Measurements from ENCODE around the gene GNAQ.
A peak's percentile ranks its signal among the peaks of the same experiment; 100 is the strongest.
"Not testable (repeated sequence)": the region's sequence is repeated elsewhere in the genome, so short reads cannot be mapped to it uniquely, and the experiment has no call there.

The GNAQ gene

GRCh38 chr9:77756449-77756848 lies 275.2 kb downstream of the GNAQ start:
- DNase-seq: no peak

- no peak for DNase-seq
Measured at GRCh38 chr9:77753180-77753579, 278.4 kb downstream of the GNAQ start.

DNA sequence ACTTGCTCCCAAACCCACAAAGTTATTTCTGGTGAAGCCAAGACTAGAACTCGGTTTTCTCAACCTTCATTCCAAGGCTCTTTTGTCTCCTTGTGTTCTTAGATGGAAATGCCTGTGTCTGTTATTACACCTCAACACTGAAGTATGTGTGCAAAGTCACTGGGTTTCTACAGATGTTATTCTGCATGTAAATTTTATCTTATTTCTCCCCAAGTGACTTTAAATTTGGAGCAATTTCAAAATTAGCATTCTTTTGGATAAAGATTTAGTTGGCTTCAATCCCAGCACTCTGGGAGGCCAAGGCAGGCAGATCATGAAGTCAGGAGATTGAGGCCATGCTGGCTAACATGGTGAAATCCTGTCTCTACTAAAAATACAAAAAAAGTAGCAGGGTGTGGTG lies 279.1 kb downstream of the GNAQ start:
- DNase-seq: no peak

GRCh38 chr9:77751341-77752091 lies 280.1 kb downstream of the GNAQ start:
- DNase-seq: peak; percentile 40

DNA sequence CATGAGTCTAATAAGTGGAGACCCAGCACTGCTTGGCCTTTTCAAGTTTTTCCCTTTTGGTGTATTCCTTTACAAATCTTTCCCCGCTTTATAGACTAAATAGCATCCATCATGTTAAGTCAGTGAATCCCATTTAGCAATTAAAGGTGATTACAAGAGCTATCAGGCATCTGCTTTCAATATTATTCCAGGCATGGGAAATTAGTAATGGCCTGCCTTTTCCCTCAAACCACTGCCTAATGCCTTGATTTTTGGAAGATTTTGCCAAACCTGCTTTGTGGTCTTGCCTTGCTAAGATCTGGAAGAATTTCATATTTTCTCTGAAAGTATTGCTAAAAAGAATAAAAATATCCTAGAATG lies 280.6 kb downstream of the GNAQ start:
- no peak for DNase-seq

DNA sequence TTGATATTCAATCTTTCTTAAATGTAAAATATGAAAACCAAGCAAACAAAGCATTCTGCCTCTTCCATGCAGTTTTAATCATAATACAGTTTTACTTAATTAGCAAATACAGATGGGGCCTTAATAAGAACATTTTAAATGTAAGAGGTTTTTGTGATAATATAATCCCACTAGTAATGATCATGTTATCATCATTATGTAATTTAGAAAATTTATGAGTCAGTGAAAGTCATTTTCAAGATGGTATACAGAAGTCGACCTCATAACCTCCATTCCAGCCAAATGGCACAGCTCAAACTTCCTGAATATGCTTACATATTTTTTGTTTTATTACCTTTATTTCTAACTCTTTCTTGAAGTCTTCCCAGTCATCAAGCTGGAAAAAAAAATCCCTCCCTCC lies 281.3 kb downstream of the GNAQ start:
- no peak for DNase-seq

DNA sequence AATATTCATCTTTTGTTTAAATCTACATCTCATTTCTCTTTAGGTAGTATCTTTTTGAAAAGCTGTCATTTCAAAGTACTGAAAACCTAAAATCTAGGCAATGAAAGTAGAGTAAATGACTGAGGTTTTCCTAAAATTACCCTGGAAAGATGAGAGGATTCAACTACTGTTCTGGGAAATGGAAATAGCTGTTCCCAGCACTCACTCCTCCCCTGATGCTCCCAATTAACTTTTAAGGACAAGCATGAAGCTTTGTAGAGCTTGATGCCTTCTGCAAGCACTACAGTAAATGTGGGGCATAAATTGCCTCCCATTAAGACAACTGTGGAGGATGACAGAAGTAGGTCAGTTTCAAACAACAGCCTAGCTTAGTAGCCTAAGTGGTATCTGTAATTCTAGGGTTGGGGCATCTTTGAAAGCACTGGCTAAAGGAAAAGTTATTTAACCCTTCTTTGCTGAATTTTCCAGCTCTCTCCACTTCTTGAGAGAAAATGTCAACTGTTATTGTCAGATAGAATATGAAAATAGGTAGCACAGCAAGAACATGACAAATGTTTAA lies 283.3 kb downstream of the GNAQ start:
- DNase-seq: no peak

- DNase-seq: no peak
Measured at GRCh38 chr9:77747163-77747562, 284.4 kb downstream of the GNAQ start.

GRCh38 chr9:77744841-77745430 lies 286.7 kb downstream of the GNAQ start:
- DNase-seq: no peak

DNA sequence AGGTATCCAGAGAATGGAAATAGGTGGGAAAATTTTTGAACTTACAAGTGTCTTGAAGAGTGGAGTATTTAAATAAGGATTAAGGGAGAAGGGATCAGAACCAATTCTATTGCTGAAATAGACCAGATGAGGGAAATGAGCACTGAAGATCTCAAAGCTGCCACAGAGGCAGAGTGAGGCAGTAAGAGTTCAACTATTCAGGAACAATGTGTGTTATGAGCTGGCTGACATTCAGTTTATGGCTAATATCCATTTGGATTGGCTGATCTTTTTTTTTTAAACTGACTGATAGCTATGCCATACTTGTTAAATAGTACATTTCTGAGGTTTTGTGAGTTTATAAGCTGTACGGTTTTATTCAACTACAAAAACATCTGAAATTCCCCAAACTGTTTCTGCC lies 288.2 kb downstream of the GNAQ start:
- DNase-seq: no peak

- no peak for DNase-seq
Measured at GRCh38 chr9:77738932-77739331, 292.7 kb downstream of the GNAQ start.

DNA sequence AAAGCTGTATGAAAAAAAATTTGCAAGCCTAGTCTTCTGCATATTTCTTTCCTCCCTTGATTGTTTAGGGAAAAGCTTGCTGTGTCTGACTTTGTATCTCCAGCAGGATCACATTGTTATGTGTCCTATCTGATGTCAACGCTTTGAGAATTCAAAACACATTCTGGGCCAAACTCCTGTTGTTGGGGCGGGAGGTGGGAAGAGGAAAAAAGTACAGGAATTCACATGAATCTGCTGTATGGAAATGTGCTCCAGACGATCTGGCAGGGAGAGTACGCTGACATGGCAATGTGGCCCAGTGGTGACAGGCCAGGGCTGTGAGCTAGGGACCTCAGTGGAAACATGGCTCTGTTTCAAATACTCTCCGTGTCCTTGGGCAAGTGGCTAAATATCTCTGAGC lies 296.1 kb downstream of the GNAQ start:
- DNase-seq: no peak

DNA sequence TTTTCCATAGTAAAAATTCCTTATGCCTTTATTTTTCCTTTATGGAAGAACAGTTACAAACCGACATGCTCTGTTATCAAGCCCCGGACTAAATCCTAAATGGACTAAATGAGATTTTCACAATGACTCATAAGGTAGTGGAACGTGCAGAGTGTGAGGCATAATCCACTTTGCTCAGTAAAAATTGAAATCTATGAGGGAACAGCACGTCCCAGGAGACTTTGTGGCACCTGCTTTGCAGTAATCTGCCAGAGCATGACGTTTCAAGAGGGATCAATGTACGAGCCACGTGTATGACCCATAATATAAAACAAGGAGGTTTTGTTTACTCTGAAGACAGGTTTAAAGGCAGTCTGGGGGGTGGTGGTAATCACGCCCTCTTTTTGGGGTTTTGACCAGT lies 299.7 kb downstream of the GNAQ start:
- no peak for DNase-seq

DNA sequence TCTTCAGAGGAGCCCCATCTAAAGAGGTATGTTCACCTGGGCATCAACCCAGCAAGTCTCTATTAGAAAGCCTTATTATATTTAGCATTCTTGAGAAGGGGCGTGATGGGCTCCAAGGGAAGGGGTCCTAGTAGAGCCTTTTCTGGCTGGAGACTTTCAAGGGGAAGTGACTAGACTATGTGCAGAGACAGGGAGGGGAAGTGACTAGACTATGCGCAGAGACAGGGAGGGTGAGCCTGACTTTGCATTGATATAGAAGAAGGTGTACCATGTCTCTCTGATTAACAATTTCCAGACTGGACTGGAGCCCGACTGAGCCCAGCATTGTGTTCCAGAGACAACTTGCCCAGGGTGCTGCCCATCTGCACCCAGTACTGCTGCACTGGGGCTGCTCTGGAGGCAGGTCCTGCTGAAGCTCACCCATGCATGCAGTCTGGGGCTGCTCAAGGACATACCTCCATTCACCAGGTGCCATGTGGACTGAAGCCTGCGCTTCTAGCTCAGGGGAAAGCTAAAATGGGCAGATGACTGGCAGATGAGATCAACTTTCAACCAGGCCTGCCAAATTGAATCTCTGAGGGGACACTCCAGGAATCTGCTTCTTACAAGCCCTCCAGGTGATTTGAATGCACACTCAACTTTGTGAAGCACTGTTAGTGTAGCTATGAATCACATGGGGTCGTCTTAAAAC lies 300.5 kb downstream of the GNAQ start:
- peak; percentile 33 for DNase-seq

GRCh38 chr9:77729177-77729576 lies 302.4 kb downstream of the GNAQ start:
- DNase-seq: no peak

- no peak for DNase-seq
Measured at GRCh38 chr9:77726814-77727213, 304.8 kb downstream of the GNAQ start.

- no peak for DNase-seq
Measured at GRCh38 chr9:77726289-77726688, 305.3 kb downstream of the GNAQ start.

- no peak for DNase-seq
Measured at GRCh38 chr9:77725820-77726219, 305.8 kb downstream of the GNAQ start.

DNA sequence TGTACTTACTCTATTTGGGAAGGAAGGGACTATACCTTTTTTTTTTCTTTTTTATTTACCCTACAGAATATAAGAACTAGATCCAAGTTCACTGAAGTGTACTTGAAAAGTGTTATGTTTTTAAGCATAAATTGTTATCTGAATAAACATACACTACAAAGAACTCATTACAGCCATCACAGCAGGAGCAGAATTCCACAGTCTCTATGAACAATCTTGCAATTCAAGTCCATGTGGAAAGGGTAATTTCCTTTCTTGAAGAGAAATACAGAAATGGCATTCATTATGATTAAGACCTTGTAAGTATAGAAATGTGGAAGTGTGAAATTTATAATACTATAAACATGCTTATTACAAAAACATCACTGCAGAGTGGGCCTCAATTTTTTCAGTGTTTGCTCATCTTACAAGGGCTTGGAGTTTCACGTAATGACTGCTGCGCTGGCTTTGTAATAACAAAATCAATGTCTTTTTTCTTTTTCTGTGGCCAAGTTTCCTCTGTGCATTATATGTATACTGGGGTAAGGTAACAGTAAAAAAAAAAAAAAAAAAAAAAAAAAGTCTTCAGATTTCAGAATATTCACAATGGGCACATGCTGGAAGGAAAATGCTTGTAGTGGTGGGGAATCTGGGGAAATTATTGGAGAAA lies 306.4 kb downstream of the GNAQ start:
- DNase-seq: no peak

DNA sequence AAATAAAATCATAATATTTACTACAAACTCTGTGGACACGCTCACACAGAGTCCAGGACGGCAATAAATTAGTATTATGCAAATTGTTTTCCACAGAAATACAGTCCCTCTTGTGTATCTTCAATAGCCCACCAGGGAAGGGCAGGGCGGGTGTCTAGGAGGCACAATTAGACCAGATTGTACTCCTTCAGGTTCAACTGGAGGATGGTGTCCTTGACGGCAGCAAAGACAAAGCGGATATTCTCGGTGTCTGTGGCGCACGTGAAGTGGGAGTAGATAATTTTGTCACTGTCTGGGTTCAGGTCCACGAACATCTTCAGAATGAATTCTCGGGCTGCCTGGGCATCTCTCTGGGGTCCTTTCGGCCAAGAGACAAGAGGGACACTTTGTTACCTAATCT lies 310.5 kb downstream of the GNAQ start:
- DNase-seq: not testable (repeated sequence)

DNA sequence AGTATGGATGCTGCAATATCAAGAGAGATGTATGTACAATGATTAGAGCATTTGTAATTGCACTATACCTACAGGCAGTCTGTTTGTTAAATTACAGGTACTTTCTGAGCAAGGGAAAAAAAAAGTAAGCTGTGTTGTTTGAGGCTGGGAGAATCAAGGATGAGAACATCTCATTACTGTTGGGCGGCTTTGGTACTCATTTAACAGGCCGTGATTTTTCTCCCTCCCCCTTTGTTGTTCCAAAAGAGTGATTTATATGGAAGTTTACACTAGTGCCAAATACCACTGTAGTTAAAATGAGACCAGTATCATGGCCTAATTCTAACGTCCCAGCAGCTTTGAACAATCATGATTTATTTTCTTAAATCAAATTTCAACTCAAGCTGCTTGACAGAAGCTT lies 312.3 kb downstream of the GNAQ start:
- DNase-seq: no peak

GRCh38 chr9:77718298-77718640 lies 313.3 kb downstream of the GNAQ start:
- not testable (repeated sequence) for DNase-seq

- not testable (repeated sequence) for DNase-seq
Measured at GRCh38 chr9:77717608-77718297, 313.9 kb downstream of the GNAQ start.
